ENCODE data around the gene CYLD. TPM values are rescaled to one million over a fixed set of nuclear protein-coding genes. Genes with fewer than 3 reads are reported as not detected.

CYLD gene
- total RNA-seq, 4 donors from 2014 or later: 79.2 to 180 (median 92.4) TPM

- intact Hi-C loops (cut with DNase I): loop anchor here (10.0 kb wide), 1 partner anchor 126 kb away; no protein-coding TSS in a partner anchor
- H3K4me3 ChIP-seq (replicated peaks in 1 of 3): no peak overlapping the region
- 95 to 98% methylated on average over 2 of the region's 2 CpGs for WGBS, 2 donors
Measured at GRCh38 chr16:50801036-50801435, 59.1 kb downstream of the CYLD start.

GRCh38 chr16:50802000-50802399, 60.1 kb downstream of the CYLD start:
- DNase-seq: no peak
- Histone ChIP-seq H3K27ac (no peak overlapping the region), H3K9me3 (no peaks in the 10 kb centered on the region), H3K27me3 (no peaks in the 10 kb centered on the region), H3K4me1 (peaks cover 0 to 4% of the 10 kb centered on the region in 2 donors), H3K4me3 (replicated peaks in 1 of 3) (no peak overlapping the region), H3K36me3 (peaks cover 0 to 3% of the 10 kb centered on the region in 2 donors)
- TF ChIP-seq CTCF (IDR thresholded peaks at IDR 0.05) (no peak), POLR2A (IDR thresholded peaks at IDR 0.05) (no peak)
- WGBS, 2 donors: 89 to 92% methylated on average over 6 of the region's 6 CpGs
- intact Hi-C loops (cut with DNase I): loop anchor here (10.0 kb wide), 1 partner anchor 127 kb away; no protein-coding TSS in a partner anchor

More at GRCh38 chr16:50801036-50801435, 59.1 kb downstream of the CYLD start:
- Histone ChIP-seq H3K27me3 (no peaks in the 10 kb centered on the region), H3K4me1 (peaks cover 0 to 4% of the 10 kb centered on the region in 2 donors), H3K9me3 (no peaks in the 10 kb centered on the region), H3K36me3 (peaks cover 0 to 10% of the 10 kb centered on the region in 2 donors), H3K27ac (no peak overlapping the region)
- TF ChIP-seq CTCF (IDR thresholded peaks at IDR 0.05): no peak
- TF ChIP-seq POLR2A (IDR thresholded peaks at IDR 0.05): no peak
- no peak for DNase-seq

- Histone ChIP-seq H3K27me3 (no peaks in the 10 kb centered on the region), H3K9me3 (no peaks in the 10 kb centered on the region), H3K4me1 (peaks cover 0 to 4% of the 10 kb centered on the region in 2 donors), H3K4me3 (replicated peaks in 1 of 3) (no peak overlapping the region), H3K36me3 (peaks cover 0 to 3% of the 10 kb centered on the region in 2 donors), H3K27ac (no peak overlapping the region)
- intact Hi-C loops (cut with DNase I): loop anchor here (10.0 kb wide), 1 partner anchor 128 kb away; no protein-coding TSS in a partner anchor
- 72 to 74% methylated on average over 8 of the region's 8 CpGs for WGBS, 2 donors
- TF ChIP-seq CTCF (IDR thresholded peaks at IDR 0.05): no peak
- no peak for TF ChIP-seq POLR2A (IDR thresholded peaks at IDR 0.05)
- no peak for DNase-seq
Measured at GRCh38 chr16:50802961-50803360, 61.1 kb downstream of the CYLD start.

- Histone ChIP-seq H3K9me3 (no peaks in the 10 kb centered on the region), H3K36me3 (no peaks in the 10 kb centered on the region), H3K27ac (no peak overlapping the region), H3K4me1 (peaks cover 0 to 4% of the 10 kb centered on the region in 2 donors), H3K27me3 (no peaks in the 10 kb centered on the region), H3K4me3 (replicated peaks in 1 of 3) (no peak overlapping the region)
- WGBS, 2 donors: 86 to 92% methylated on average over 10 of the region's 10 CpGs
- no peak for DNase-seq
- intact Hi-C loops (cut with DNase I): loop anchor here (10.0 kb wide), 1 partner anchor 130 kb away; no protein-coding TSS in a partner anchor
- no peak for TF ChIP-seq CTCF (IDR thresholded peaks at IDR 0.05)
- no peak for TF ChIP-seq POLR2A (IDR thresholded peaks at IDR 0.05)
Measured at GRCh38 chr16:50804290-50804907, 62.5 kb downstream of the CYLD start.
